HepG2 (cell line): ENCODE results near the gene FGF14.

Experiments
- EZH2 ChIP-seq: conservative IDR thresholded peaks from 2 replicates; pipeline ENCODE4 v1.6.1; 2012; ENCODE audit warnings: mild to moderate bottlenecking, low read depth, low read length, moderate library complexity
- PREB ChIP-seq: sonication (generic); formaldehyde crosslinking; IDR thresholded peaks from 2 replicates; pipeline ENCODE4 v1.4.0; 2020; ENCODE audit warnings: missing genetic modification reagents
- REST ChIP-seq, 2 experiments: IDR thresholded peaks; 2 replicates each; pipeline ENCODE4 v1.6.1; 2011 to 2012; ENCODE audit warnings: low read length in 2 of 2, borderline replicate concordance in 1 of 2, low read depth in 1 of 2, mild to moderate bottlenecking in 1 of 2, moderate library complexity in 1 of 2
- RFX3 ChIP-seq: IDR thresholded peaks from 2 replicates; pipeline ENCODE4 v1.6.1; 2016; ENCODE audit warnings: missing biosample characterization, missing genetic modification reagents
- SP2 ChIP-seq: sonication (generic); formaldehyde crosslinking; IDR thresholded peaks from 2 replicates; pipeline ENCODE4 v1.5.1; 2020; ENCODE audit warnings: mild to moderate bottlenecking, missing genetic modification reagents
- TARDBP ChIP-seq: sonication (generic); formaldehyde crosslinking; IDR thresholded peaks from 2 replicates; pipeline ENCODE4 v1.8.0; 2022; ENCODE audit warnings: mild to moderate bottlenecking, missing genetic modification reagents
- ZFX ChIP-seq: sonication (generic); formaldehyde crosslinking; IDR thresholded peaks from 2 replicates; pipeline ENCODE4 v1.4.0; 2020; ENCODE audit warnings: mild to moderate bottlenecking, low read depth, missing genetic modification reagents, moderate library complexity
- ZNF24 ChIP-seq: fragments of 450-650 bp; IDR thresholded peaks from 2 replicates; pipeline ENCODE4 v1.6.1; 2017; ENCODE audit warnings: antibody characterized with exemption, mild to moderate bottlenecking
- ZZZ3 ChIP-seq: sonication (generic); formaldehyde crosslinking; IDR thresholded peaks from 2 replicates; pipeline ENCODE4 v1.4.0; 2020; ENCODE audit warnings: missing genetic modification reagents, mild to moderate bottlenecking, borderline replicate concordance
- TF ChIP-seq, protein P1 (sequence below): sonication (generic); formaldehyde crosslinking; IDR thresholded peaks from 2 replicates; pipeline ENCODE4 v1.4.0; 2020; ENCODE audit warnings: mild to moderate bottlenecking, missing genetic modification reagents, borderline replicate concordance
- TF ChIP-seq, protein P2 (sequence below): sonication (generic); formaldehyde crosslinking; IDR thresholded peaks from 2 replicates; pipeline ENCODE4 v1.8.1; 2023; ENCODE audit warnings: mild to moderate bottlenecking, missing genetic modification reagents, borderline replicate concordance

DNA sequence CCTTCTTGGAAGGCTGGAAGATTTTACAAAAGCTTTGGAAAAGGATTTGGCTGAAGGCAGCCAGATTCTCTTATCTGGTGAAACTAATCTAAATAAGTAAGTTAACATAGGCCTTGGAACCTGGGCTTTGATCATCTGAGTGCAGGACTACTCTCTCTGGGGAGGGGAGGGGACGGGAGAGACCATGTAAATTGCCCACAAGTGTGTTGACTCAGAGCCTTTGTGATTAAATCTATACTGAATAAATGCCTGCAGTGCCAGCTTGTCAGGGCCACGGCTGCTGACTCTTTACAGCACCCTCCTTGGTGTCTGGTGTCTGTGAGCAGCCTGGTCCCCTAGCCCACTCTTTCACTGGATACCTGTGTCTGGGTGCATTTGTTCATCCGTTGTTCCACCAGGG is 698.0 kb downstream of the FGF14 start:
- no peak for TF ChIP-seq TARDBP (CRISPR knock-in tag)
- no peak for TF ChIP-seq ZNF24
- no peak for TF ChIP-seq SP2 (CRISPR knock-in tag)
- TF ChIP-seq, protein P1, sequence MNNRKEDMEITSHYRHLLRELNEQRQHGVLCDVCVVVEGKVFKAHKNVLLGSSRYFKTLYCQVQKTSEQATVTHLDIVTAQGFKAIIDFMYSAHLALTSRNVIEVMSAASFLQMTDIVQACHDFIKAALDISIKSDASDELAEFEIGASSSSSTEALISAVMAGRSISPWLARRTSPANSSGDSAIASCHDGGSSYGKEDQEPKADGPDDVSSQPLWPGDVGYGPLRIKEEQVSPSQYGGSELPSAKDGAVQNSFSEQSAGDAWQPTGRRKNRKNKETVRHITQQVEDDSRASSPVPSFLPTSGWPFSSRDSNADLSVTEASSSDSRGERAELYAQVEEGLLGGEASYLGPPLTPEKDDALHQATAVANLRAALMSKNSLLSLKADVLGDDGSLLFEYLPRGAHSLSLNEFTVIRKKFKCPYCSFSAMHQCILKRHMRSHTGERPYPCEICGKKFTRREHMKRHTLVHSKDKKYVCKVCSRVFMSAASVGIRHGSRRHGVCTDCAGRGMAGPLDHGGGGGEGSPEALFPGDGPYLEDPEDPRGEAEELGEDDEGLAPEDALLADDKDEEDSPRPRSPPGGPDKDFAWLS (CRISPR knock-in tag), result no peak
- no peak for TF ChIP-seq ZFX (CRISPR knock-in tag)
- TF ChIP-seq RFX3 (CRISPR knock-in tag), result no peak
- TF ChIP-seq, protein P2, sequence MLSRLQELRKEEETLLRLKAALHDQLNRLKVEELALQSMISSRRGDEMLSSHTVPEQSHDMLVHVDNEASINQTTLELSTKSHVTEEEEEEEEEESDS (CRISPR knock-in tag), result no peak
- no peak for TF ChIP-seq REST (IDR thresholded peaks at IDR 0.05; ENCODE audit: borderline replicate concordance in 1 of 2, low read depth in 1 of 2, low read length in 2 of 2)
- no peak for TF ChIP-seq PREB (CRISPR knock-in tag)
- TF ChIP-seq ZZZ3 (CRISPR knock-in tag), result no peak
- TF ChIP-seq EZH2, result no peak
